Coronary artery (tissue), 2 donors: ENCODE data around the gene RANBP3.
"Not testable (repeated sequence)": the region's sequence is repeated elsewhere in the genome, so short reads cannot be mapped to it uniquely, and the experiment has no call there.

Source experiments
- DNase-seq: peaks from one replicate; pipeline ENCODE4 v3.0.0-alpha.2; 2017; ENCODE audit warnings: low spot score
- H3K27ac ChIP-seq, 2 donors: fragments of 200-600 bp; sonication (generic); one replicate each; pipeline ENCODE4 v1.5.1; 2016 to 2019
- H3K4me3 ChIP-seq: fragments of 200-600 bp; sonication (generic); 2 replicates; pipeline ENCODE4 v1.5.1; 2016; ENCODE audit warnings: mild to moderate bottlenecking, moderate library complexity
- CTCF ChIP-seq: fragments of 200-600 bp; sonication (generic); IDR thresholded peaks from one replicate; pipeline ENCODE4 v1.5.1; 2019; ENCODE audit warnings: antibody characterized with exemption

The RANBP3 gene

GRCh38 chr19:5881543-5882299 lies 96.2 kb downstream of the RANBP3 start:
- no peak overlapping the region for H3K4me3 ChIP-seq
- no peak for DNase-seq
- TF ChIP-seq CTCF: no peak
- no peak overlapping the region for H3K27ac ChIP-seq

- Histone ChIP-seq H3K27ac (no peak overlapping the region), H3K4me3 (no peak overlapping the region)
- no peak for DNase-seq
- TF ChIP-seq CTCF: no peak
Observed at GRCh38 chr19:5880604-5881078, 97.3 kb downstream of the RANBP3 start.

- H3K27ac ChIP-seq: no peak overlapping the region
Observed at GRCh38 chr19:5880196-5880595, 97.7 kb downstream of the RANBP3 start.

GRCh38 chr19:5877882-5878281 lies 100.1 kb downstream of the RANBP3 start:
- no peak for TF ChIP-seq CTCF
- H3K27ac ChIP-seq: no peak overlapping the region
- no peak for DNase-seq
- no peak overlapping the region for H3K4me3 ChIP-seq

More at GRCh38 chr19:5880196-5880595, 97.7 kb downstream of the RANBP3 start:
- TF ChIP-seq CTCF: no peak
- no peak for DNase-seq
- H3K4me3 ChIP-seq: no peak overlapping the region

GRCh38 chr19:5877427-5877826 lies 100.5 kb downstream of the RANBP3 start:
- no peak for TF ChIP-seq CTCF
- H3K4me3 ChIP-seq: no peak overlapping the region
- H3K27ac ChIP-seq: no peak overlapping the region
- DNase-seq: no peak

GRCh38 chr19:5874496-5874895 lies 103.4 kb downstream of the RANBP3 start:
- not testable (repeated sequence) for DNase-seq, H3K27ac ChIP-seq, H3K4me3 ChIP-seq

GRCh38 chr19:5873617-5874199 lies 104.2 kb downstream of the RANBP3 start:
- no peak for DNase-seq
- Histone ChIP-seq H3K4me3 (no peak overlapping the region), H3K27ac (no peak overlapping the region)
- no peak for TF ChIP-seq CTCF
